ENCODE measurements around the gene FRMPD4.
"Not testable (repeated sequence)": the region's sequence is repeated elsewhere in the genome, so short reads cannot be mapped to it uniquely, and the experiment has no call there.

FRMPD4 gene

DNA sequence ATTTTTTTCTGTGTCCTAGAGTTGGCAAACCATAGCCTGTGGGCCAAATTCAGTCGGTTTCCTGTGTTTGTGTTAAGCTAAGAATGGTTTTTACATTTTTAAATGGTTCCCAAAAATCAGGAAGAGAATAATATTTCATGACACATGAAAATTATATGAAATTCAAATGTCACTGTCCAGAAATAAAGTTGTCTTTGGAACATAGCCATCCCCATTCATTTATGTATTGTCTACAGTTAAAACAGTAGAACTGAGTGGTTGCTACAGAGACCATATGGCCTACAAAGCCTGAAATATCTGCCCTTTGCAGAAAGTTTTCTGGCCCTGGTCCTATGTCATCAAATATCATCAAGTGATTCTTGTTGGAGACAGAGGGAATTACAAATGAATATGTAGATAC lies 15.5 kb downstream of the FRMPD4 start:
- POLR2A ChIA-PET = no interaction called here
- CTCF ChIA-PET = no interaction called here
- no peak for DNase-seq (ENCODE audit: extremely low spot score)
- TF ChIP-seq, protein P1, sequence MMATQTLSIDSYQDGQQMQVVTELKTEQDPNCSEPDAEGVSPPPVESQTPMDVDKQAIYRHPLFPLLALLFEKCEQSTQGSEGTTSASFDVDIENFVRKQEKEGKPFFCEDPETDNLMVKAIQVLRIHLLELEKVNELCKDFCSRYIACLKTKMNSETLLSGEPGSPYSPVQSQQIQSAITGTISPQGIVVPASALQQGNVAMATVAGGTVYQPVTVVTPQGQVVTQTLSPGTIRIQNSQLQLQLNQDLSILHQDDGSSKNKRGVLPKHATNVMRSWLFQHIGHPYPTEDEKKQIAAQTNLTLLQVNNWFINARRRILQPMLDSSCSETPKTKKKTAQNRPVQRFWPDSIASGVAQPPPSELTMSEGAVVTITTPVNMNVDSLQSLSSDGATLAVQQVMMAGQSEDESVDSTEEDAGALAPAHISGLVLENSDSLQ (IDR thresholded peaks at IDR 0.05) = no peak
- no peak for TF ChIP-seq BHLHE40 (IDR thresholded peaks at IDR 0.05; ENCODE audit: borderline replicate concordance)
- no peak for TF ChIP-seq SUZ12 (IDR thresholded peaks at IDR 0.05)
- TF ChIP-seq FOXA1 (IDR thresholded peaks at IDR 0.05) = no peak
- no peak for TF ChIP-seq LEF1 (IDR thresholded peaks at IDR 0.05; ENCODE audit: borderline replicate concordance)
- TF ChIP-seq FOXK2 (IDR thresholded peaks at IDR 0.05) = no peak
- TF ChIP-seq SP1 (IDR thresholded peaks at IDR 0.05) = no peak
- no peak for TF ChIP-seq FOXM1 (IDR thresholded peaks at IDR 0.05; ENCODE audit: borderline replicate concordance)
- TF ChIP-seq CTBP1 (IDR thresholded peaks at IDR 0.05; ENCODE audit: borderline replicate concordance) = no peak
- no peak for TF ChIP-seq TARDBP (IDR thresholded peaks at IDR 0.05)
- no peak for TF ChIP-seq ELF4 (IDR thresholded peaks at IDR 0.05)
- TF ChIP-seq ZNF384 (IDR thresholded peaks at IDR 0.05) = no peak
- no peak for TF ChIP-seq ARNT (IDR thresholded peaks at IDR 0.05)
- TF ChIP-seq NFRKB (IDR thresholded peaks at IDR 0.05) = no peak
- no peak for TF ChIP-seq L3MBTL2 (conservative IDR thresholded peaks at IDR 0.05)
- TF ChIP-seq HDGF (IDR thresholded peaks at IDR 0.05; ENCODE audit: borderline replicate concordance) = no peak

DNA sequence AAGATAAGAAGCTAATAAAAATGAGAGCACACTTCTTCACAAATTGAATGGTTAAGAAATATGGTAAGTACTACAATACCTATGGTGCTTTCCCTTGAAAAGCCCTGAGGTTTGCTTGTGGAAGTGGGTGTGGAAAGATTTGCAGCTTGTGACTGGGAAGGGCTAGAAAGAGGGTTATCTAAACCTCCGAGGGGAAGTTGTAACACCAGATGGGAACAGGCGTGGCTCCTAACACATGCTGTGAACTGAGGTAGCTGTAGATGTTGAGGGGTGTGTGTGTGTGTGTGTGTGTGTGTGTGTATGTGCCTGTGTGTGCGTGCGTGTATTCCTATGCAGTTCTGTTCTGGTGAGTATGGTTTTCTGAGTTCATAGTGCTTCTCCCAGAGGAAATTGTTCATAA lies 21.5 kb downstream of the FRMPD4 start:
- CTCF ChIA-PET = no interaction called here
- no peak for DNase-seq (ENCODE audit: extremely low spot score)
- POLR2A ChIA-PET = no interaction called here
- no peak for TF ChIP-seq BHLHE40 (IDR thresholded peaks at IDR 0.05; ENCODE audit: borderline replicate concordance)

DNA sequence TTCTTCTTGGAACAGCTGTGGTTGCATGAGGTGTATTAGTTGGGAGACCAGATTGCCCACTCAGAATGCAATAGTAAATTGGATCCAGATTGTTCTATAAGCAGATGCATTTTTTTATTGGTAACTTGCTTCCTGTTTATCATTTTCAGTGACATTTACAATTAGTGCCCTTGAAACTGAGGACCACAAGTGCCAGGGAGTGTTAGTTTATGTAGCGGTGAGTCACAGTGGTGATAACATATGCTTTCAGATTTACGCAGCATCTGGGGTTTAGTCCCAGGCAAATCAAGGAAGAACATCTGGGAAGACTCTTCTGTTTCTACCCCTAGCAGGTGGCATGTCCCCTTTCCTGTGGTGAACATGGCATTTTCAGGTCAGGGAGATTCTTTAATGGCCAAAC lies 24.1 kb downstream of the FRMPD4 start:
- TF ChIP-seq FOXM1 (IDR thresholded peaks at IDR 0.05; ENCODE audit: borderline replicate concordance) = no peak
- TF ChIP-seq NFRKB (IDR thresholded peaks at IDR 0.05) = no peak
- TF ChIP-seq FOXK2 (IDR thresholded peaks at IDR 0.05) = no peak
- no peak for TF ChIP-seq TARDBP (IDR thresholded peaks at IDR 0.05)
- TF ChIP-seq FOXA1 (IDR thresholded peaks at IDR 0.05) = no peak
- TF ChIP-seq SP1 (IDR thresholded peaks at IDR 0.05) = no peak
- DNase-seq (ENCODE audit: extremely low spot score) = no peak
- CTCF ChIA-PET = no interaction called here
- POLR2A ChIA-PET = no interaction called here

DNA sequence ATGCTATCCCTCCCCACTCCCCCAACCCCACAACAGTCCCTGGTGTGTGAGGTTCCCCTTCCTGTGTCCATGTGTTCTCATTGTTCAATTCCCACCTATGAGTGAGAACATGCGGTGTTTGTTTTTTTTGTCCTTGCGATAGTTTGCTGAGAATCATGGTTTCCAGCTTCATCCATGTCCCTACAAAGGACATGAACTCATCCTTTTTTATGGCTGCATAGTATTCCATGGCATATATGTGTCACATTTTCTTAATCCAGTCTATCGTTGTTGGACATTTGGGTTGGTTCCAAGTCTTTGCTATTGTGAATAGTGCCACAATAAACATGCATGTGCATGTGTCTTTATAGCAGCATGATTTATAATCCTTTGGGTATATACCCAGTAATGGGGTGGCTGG lies 25.9 kb downstream of the FRMPD4 start:
- DNase-seq (ENCODE audit: extremely low spot score); CTCF ChIA-PET; POLR2A ChIA-PET: not testable (repeated sequence)

DNA sequence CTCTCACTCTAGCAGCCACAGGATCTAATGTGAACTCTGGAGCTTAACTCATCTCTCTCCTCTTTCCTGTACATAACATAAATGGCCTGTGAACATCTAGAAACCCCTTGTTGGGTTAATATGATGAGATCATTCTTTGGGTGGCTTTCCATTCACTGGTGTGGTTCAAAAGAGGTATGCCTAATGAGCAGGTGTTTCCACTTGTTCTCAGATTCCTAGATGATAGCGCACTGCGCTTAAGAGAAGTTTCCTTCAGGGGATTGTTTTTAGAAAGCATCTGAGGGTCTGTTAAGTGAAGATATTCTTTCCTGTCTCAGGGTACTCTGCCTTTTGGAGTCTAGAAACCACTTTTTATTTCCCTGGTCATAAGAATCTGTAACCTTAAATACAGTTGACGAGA lies 32.5 kb downstream of the FRMPD4 start:
- TF ChIP-seq CTBP1 (IDR thresholded peaks at IDR 0.05; ENCODE audit: borderline replicate concordance) = no peak
- TF ChIP-seq ARNT (IDR thresholded peaks at IDR 0.05) = no peak
- no peak for TF ChIP-seq TARDBP (IDR thresholded peaks at IDR 0.05)
- TF ChIP-seq HDGF (IDR thresholded peaks at IDR 0.05; ENCODE audit: borderline replicate concordance) = no peak
- no peak for TF ChIP-seq FOXK2 (IDR thresholded peaks at IDR 0.05)
- no peak for TF ChIP-seq BHLHE40 (IDR thresholded peaks at IDR 0.05; ENCODE audit: borderline replicate concordance)
- TF ChIP-seq ELF4 (IDR thresholded peaks at IDR 0.05) = no peak
- TF ChIP-seq, protein P1 (IDR thresholded peaks at IDR 0.05) = no peak
- no peak for TF ChIP-seq NFRKB (IDR thresholded peaks at IDR 0.05)
- TF ChIP-seq L3MBTL2 (conservative IDR thresholded peaks at IDR 0.05) = no peak
- TF ChIP-seq FOXA1 (IDR thresholded peaks at IDR 0.05) = no peak
- TF ChIP-seq LEF1 (IDR thresholded peaks at IDR 0.05; ENCODE audit: borderline replicate concordance) = no peak
- no peak for TF ChIP-seq ZNF384 (IDR thresholded peaks at IDR 0.05)
- TF ChIP-seq SP1 (IDR thresholded peaks at IDR 0.05) = no peak
- TF ChIP-seq FOXM1 (IDR thresholded peaks at IDR 0.05; ENCODE audit: borderline replicate concordance) = no peak
- no peak for TF ChIP-seq SUZ12 (IDR thresholded peaks at IDR 0.05)
- POLR2A ChIA-PET = interaction anchor here (0.6 kb wide), 1 partner anchor 620 kb away, joined by 3 read pairs; no protein-coding TSS in a partner anchor
- CTCF ChIA-PET = no interaction called here
- DNase-seq (ENCODE audit: extremely low spot score) = no peak

DNA sequence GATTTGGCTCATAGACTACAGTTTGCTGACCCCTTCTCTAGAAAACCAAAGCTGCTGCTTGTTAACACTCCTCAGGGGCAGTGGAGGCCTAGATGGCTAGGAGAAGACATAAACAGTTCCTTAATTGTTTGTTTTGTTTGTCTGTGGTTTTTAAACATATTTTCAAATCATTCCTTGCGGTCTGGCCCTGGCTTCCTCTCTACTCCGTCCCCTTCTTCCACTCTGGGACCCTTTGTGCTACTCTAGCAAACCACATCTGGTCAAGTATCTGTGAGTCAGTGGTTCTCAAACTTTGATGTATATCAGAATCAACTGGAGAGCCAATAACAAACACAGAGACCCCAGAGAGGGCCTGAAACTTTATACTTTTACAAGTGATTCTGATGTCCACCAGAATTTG lies 36.1 kb downstream of the FRMPD4 start:
- ChIA-PET CTCF (no interaction called here), POLR2A (no interaction called here)
- no peak for DNase-seq (ENCODE audit: extremely low spot score)
- TF ChIP-seq FOXM1 (IDR thresholded peaks at IDR 0.05; ENCODE audit: borderline replicate concordance) (no peak), LEF1 (IDR thresholded peaks at IDR 0.05; ENCODE audit: borderline replicate concordance) (no peak), SP1 (IDR thresholded peaks at IDR 0.05) (no peak), NFRKB (IDR thresholded peaks at IDR 0.05) (no peak), TARDBP (IDR thresholded peaks at IDR 0.05) (no peak), HDGF (IDR thresholded peaks at IDR 0.05; ENCODE audit: borderline replicate concordance) (no peak), BHLHE40 (IDR thresholded peaks at IDR 0.05; ENCODE audit: borderline replicate concordance) (no peak), ELF4 (IDR thresholded peaks at IDR 0.05) (no peak), FOXA1 (IDR thresholded peaks at IDR 0.05) (no peak), SUZ12 (IDR thresholded peaks at IDR 0.05) (no peak), ZNF384 (IDR thresholded peaks at IDR 0.05) (no peak), ARNT (IDR thresholded peaks at IDR 0.05) (no peak), L3MBTL2 (conservative IDR thresholded peaks at IDR 0.05) (no peak)
- TF ChIP-seq, protein P1 (IDR thresholded peaks at IDR 0.05) = no peak

DNA sequence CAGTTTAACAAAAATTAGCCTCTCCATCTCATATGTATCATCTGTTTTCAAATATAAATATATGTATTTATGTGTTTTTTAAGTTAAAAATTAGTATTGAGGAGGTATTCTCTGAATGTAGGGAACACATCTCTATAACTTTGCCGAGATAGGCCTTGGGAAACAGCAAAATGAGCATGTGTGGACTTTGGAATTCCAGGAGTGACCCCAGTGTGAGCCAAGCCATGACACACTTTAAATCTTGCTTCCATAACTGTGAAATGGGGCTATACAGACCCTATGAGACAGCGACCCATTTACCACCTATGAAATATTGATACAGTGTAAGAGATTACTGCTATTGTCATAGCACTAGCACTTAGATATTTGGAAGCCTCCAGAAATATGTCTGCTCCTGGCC lies 58.8 kb downstream of the FRMPD4 start:
- no peak for DNase-seq (ENCODE audit: extremely low spot score)
- TF ChIP-seq ZNF384 (IDR thresholded peaks at IDR 0.05) (no peak), FOXK2 (IDR thresholded peaks at IDR 0.05) (no peak), SUZ12 (IDR thresholded peaks at IDR 0.05) (no peak), CTBP1 (IDR thresholded peaks at IDR 0.05; ENCODE audit: borderline replicate concordance) (no peak), ELF4 (IDR thresholded peaks at IDR 0.05) (no peak), ARNT (IDR thresholded peaks at IDR 0.05) (no peak), BHLHE40 (IDR thresholded peaks at IDR 0.05; ENCODE audit: borderline replicate concordance) (no peak), LEF1 (IDR thresholded peaks at IDR 0.05; ENCODE audit: borderline replicate concordance) (no peak), FOXM1 (IDR thresholded peaks at IDR 0.05; ENCODE audit: borderline replicate concordance) (no peak), HDGF (IDR thresholded peaks at IDR 0.05; ENCODE audit: borderline replicate concordance) (no peak), TARDBP (IDR thresholded peaks at IDR 0.05) (no peak), SP1 (IDR thresholded peaks at IDR 0.05) (no peak), L3MBTL2 (conservative IDR thresholded peaks at IDR 0.05) (no peak), FOXA1 (IDR thresholded peaks at IDR 0.05) (no peak), NFRKB (IDR thresholded peaks at IDR 0.05) (no peak)
- TF ChIP-seq, protein P1 (IDR thresholded peaks at IDR 0.05) = no peak
- POLR2A ChIA-PET = no interaction called here
- CTCF ChIA-PET = no interaction called here

All from HEK293T (cell line).